Measurements from ENCODE around the gene ARPC5.
A peak's percentile ranks its signal among the peaks of the same experiment; 100 is the strongest.
"Not testable (repeated sequence)": the region's sequence is repeated elsewhere in the genome, so short reads cannot be mapped to it uniquely, and the experiment has no call there.

Gene ARPC5

GRCh38 chr1:183635606-183636333, at the start of gene ARPC5:
ARPC5 (minus strand) TSS chr1:183635783; CDS start chr1:183635659, 124 bp downstream.
- peak; percentile 97 for DNase-seq

- DNase-seq, result peak; percentile 16 to 67
Observed at GRCh38 chr1:183685112-183685713, 49.6 kb upstream of the ARPC5 start.

GRCh38 chr1:183679363-183679762, 43.8 kb upstream of the ARPC5 start:
- DNase-seq, result not testable (repeated sequence)

- no peak for DNase-seq
Observed at GRCh38 chr1:183678819-183679218, 43.2 kb upstream of the ARPC5 start.

- DNase-seq, result no peak
Observed at GRCh38 chr1:183676586-183677189, 41.1 kb upstream of the ARPC5 start.

- DNase-seq, result no peak
Observed at GRCh38 chr1:183675883-183676585, 40.5 kb upstream of the ARPC5 start.

- no peak for DNase-seq
Observed at GRCh38 chr1:183675381-183675780, 39.8 kb upstream of the ARPC5 start.

GRCh38 chr1:183674886-183675285, 39.3 kb upstream of the ARPC5 start:
- no peak for DNase-seq

- no peak for DNase-seq
Observed at GRCh38 chr1:183674339-183674738, 38.8 kb upstream of the ARPC5 start.

GRCh38 chr1:183673605-183674323, 38.2 kb upstream of the ARPC5 start:
- no peak for DNase-seq

GRCh38 chr1:183670169-183670568, 34.6 kb upstream of the ARPC5 start:
- DNase-seq, result no peak

- DNase-seq, result no peak
Observed at GRCh38 chr1:183656355-183656754, 20.8 kb upstream of the ARPC5 start.

GRCh38 chr1:183655562-183656075, 20.0 kb upstream of the ARPC5 start:
- peak; percentile 70 to 71 for DNase-seq

- no peak for DNase-seq
Observed at GRCh38 chr1:183654706-183655105, 19.1 kb upstream of the ARPC5 start.

- no peak for DNase-seq
Observed at GRCh38 chr1:183653876-183654451, 18.4 kb upstream of the ARPC5 start.

GRCh38 chr1:183653462-183653794, 17.8 kb upstream of the ARPC5 start:
- DNase-seq, result no peak

GRCh38 chr1:183652547-183653461, 17.2 kb upstream of the ARPC5 start, which contains the start of gene APOBEC4:
APOBEC4 (minus strand) TSS chr1:183653316; CDS start chr1:183648781, 4,535 bp downstream.
- DNase-seq, result peak in 1 of 2 donors; percentile 22

GRCh38 chr1:183652107-183652506, 16.5 kb upstream of the ARPC5 start:
- peak in 1 of 2 donors; percentile 45 for DNase-seq

- no peak for DNase-seq
Observed at GRCh38 chr1:183651612-183652011, 16.0 kb upstream of the ARPC5 start.

- no peak for DNase-seq
Observed at GRCh38 chr1:183648042-183648441, 12.5 kb upstream of the ARPC5 start.

- DNase-seq, result no peak
Observed at GRCh38 chr1:183646776-183647175, 11.2 kb upstream of the ARPC5 start.
